Measurements from ENCODE around the gene NEU4.
A peak's percentile ranks its signal among the peaks of the same experiment; 100 is the strongest.
"Not testable (repeated sequence)": the region's sequence is repeated elsewhere in the genome, so short reads cannot be mapped to it uniquely, and the experiment has no call there.

NEU4 gene

GRCh38 chr2:241799522-241800197, 9.3 kb upstream of the NEU4 start:
- DNase-seq = no peak

- not testable (repeated sequence) for DNase-seq
Measured at GRCh38 chr2:241800198-241800903, 8.6 kb upstream of the NEU4 start.

DNA sequence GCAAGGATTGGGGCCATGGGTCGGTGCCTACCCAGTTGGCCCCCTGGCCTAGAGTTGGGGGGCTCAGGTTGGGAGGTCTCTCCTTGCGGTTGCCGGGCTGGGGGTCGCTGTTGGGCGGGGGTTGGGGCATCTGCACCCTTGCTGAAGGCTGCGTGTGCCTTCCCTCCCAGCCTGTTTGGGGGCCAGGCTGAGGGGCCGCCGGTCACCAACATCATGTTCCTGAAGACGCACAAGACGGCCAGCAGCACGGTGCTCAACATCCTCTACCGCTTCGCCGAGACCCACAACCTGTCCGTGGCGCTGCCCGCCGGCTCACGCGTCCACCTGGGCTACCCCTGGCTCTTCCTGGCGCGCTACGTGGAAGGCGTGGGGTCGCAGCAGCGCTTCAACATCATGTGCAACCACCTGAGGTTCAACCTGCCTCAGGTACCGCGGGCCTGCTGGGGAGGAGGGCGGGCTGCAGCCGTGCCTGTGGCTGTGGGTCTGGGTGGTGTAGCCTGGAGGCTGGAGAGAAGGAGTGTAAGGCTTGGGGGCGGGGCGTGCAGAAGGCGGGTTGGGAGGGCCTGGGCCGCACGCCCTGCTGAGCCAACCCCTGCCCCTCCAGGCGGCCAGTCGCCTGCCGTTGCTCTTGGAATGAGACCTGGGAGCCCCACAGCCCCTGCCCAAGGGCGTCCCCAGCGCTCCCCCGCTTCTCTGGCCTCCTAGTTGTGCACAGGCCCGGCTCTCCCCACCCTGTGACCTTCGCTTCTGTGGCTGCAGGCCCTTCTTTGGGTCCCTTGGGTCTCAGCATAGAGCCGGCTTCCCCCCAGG, 7.2 kb upstream of the NEU4 start:
- no peak for DNase-seq

DNA sequence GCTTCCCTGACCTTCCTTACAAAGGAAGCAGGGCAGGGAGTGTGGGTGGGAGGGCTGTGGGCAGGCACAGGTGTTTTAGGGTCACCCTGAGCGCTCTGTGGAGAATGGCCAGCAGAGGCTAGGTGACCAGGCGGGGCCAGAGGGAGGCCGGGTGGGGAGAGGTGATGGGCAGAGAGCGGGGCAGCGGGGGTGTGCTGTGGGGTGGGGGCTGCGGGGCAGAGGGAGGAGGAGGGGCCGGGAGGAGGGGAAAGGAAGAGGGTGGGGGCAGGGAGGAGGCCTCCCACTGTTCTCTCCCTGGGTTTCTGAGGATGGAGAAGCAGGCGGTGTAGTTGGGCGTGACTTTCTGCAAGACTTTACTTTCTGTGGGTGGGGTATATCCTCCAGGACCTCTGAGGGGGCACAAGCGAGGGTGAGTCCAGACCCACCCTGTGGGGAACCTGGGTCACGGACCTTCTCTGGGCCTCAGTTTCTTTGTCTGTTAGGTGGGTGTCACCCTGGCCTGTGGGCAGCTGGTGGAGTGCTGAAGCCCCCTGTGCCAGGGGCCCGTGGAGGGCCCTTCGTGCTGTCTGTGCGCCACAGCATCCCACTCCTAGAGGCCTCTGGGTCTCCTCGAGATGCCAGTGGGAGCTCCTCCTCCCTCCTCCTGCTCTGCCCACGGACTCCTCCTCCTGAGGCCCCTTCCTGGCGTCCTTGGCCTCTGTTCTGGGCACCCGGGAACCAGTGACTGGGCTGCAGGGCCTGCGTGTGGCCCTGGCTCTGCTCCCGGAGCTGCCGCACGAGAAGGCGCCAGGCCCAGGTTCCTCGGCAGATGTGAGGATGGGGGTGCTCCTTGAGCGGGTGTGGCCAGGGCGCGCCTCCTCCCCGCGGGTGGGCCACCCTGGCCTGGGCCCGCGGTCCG, 6.3 kb upstream of the NEU4 start:
- DNase-seq = no peak

- DNase-seq = peak; percentile 25 to 57 (median 27)
Measured at GRCh38 chr2:241803387-241804325, 5.3 kb upstream of the NEU4 start.

DNA sequence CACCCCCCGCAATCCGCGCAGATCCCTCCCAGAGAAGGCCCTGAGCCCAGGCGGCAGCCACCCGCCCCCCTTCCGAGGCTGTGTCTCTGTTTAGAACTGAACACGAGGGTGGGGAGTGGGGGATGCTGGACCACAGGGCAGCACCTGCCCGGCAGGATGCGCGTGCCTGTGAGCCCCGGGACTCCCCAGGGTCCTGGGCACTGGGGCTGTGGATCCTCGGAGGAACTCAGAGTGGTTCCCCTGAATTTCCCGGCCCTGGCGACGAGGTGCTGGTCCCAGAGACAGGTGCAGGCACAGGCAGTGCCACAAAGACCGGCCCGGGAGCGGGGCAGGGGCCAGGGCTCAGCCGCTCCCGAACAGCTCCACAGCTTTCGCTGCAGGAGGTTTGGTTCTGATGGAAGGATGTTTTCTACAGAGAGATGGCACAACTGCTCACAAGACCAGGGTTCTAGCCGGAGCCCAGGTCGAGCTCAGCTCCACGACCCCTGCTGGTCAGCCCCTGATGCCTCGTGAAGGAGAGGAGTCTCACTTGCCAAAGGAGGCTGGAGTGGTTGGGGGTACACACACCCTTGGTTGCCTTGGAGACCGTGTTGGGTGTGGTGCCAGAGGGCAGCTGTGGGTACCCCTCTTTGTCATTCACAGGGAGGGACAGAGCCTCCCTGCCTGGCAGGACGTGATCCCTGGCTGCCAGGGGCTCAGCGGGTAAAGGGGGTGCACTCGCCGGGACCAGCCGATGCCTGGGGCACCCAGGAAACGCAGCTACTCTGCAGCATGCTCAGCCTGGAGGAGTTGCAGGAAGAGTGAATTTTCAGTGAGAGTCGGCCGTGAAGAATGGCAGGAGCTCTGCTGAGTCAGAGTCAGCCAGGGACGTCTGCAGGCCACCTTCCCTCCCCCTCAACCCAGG, 4.4 kb upstream of the NEU4 start:
- DNase-seq = peak in 2 of 3 donors; percentile 38 to 50

GRCh38 chr2:241806217-241806616, 2.8 kb upstream of the NEU4 start:
- DNase-seq = not testable (repeated sequence)

GRCh38 chr2:241808051-241808720, 807 bp upstream of the NEU4 start:
- DNase-seq = no peak

GRCh38 chr2:241809383-241810306, 652 bp downstream of the NEU4 start:
- DNase-seq = no peak

- DNase-seq = no peak
Measured at GRCh38 chr2:241810307-241811200, 1.6 kb downstream of the NEU4 start.

GRCh38 chr2:241811201-241811951, 2.4 kb downstream of the NEU4 start:
- DNase-seq = no peak

DNA sequence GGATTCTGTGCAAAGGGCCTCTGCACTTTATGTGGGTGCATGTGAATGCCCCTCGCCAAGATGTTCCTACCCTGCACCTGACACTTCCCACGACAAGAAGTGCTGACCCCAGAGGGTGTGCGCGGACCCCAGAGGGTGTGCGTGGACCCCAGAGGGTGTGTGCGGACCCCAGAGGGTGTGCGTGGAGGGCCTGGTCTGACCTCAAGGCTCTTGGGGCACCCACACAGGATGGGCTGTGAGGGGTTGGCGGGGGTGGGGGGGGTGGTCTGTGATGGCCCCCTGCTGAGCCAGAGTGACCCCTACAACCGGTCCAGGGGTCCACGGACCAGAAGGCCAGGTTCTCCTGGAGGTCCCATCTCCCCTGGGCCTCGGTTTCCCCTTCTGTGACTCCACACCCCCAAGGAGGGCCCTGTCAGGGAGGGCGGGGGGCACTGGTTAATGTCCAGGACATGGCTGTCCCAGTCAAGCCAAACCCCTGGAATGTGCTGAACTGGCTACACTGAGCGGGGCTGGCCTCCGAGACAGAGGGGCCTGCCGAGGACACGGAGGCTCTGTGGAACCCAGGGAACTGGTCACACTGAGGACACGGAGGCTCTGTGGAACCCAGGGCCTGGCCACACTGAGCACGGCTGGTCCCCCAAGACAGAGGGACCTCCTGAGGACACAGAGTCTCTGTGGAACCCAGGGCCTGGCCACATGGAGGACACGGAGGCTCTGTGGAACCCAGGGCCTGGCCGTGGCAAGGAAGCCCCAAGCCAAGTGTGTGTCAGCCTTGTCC, 3.1 kb downstream of the NEU4 start:
- no peak for DNase-seq

DNA sequence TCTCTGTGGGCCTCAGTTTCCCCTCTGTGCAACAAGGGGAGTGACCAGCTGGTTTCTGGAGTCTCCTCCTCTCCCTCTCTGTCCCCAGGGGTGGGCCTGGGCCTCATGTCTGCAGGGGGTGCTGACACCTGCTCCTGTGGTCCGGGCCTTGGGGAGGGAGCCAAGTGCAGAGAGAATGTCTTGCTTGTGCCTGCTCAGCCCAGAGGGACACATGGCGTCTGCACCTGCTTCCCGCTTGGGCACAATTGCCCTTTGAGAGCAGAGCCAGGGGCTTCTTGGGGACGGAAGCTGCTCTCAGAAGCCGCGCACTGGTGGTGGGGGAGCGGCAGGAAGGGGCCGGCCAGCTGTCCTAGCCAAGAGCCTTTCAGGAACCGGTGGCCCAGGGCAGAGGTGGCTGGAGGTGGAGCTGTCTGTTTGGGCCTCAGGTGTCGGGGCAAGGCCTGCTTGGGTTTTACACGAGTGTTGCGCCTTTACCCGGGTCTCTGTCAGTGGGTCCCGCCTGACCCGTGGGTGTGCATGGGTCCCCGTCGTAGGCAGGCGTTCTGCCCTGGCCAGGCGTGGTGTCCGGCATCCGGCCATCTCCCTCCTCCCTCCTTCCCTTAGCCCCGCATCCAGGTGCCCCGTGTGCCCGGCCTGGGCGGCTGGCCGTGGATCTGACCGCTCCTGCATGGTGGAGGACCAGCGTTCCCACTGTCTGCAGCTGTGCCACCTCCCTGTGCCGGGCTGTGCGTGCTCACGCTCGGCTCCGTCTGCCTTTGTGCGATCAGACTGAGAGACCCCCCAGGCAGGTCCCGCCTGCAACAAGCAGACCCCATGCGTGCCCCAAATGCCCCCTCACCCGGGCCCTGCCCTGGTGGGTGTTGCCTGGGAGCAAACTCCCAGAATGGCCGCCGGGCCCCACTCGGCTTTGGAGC, 4.0 kb downstream of the NEU4 start:
- DNase-seq = no peak

DNA sequence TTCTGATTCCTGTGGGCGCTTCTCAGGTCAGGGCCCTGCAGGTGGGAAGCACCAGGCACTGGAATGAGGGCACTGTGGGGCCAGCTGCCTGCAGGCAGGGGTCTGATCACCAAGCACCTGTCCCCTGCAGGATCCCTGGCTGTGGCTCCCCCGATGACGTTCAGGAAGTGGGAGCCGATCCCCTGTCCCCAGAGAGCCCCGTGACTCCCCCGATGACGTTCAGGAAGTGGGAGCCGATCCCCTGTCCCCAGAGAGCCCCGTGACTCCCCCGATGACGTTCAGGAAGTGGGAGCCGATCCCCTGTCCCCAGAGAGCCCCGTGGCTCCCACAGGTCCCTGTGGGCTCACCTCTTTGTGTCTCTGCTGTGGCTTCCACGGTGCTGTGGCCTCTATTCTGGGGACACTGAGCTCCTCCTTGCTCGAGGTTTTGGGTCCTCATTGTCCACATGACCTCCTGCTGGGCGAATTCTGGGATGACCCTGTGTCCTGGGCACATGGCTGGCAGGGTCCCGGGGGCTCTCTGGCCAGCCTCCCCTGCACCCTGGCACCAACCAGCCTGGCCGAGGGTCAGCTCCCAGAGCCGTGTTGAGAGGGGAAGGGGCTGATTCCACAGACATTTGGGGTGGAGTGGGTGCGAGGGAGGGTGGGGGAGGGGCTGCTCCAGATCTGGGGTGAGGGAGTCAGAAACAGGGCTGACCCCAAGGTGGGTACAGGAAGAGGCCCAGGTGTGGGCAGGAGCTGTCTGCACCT, 4.8 kb downstream of the NEU4 start:
- DNase-seq = peak; percentile 28 to 72 (median 68)
